ENCODE measurements around the gene KCP.

- TF ChIP-seq REST (IDR thresholded peaks at IDR 0.05; ENCODE audit: borderline replicate concordance) = no peak
- TF ChIP-seq EZH2 (IDR thresholded peaks at IDR 0.05; ENCODE audit: borderline replicate concordance, insufficient read depth, low read length, poor library complexity, severe bottlenecking) = no peak
These were observed 40.8 kb upstream of the KCP start for GRCh38 chr7:128951296-128951695.
